Right renal pelvis (tissue), 4 donors: ENCODE results near the gene COL18A1. TPM values are rescaled to one million over a fixed set of nuclear protein-coding genes. Genes with fewer than 3 reads are reported as not detected.
"Not testable (repeated sequence)": the region's sequence is repeated elsewhere in the genome, so short reads cannot be mapped to it uniquely, and the experiment has no call there.

Source experiments
- DNase-seq, 4 donors: peaks; one replicate each; pipeline ENCODE4 v3.0.0-alpha.2; 2013; ENCODE audit warnings: low read depth in 4 of 4, low spot score in 3 of 4, missing footprints in 1 of 4
- polyA plus RNA-seq, 4 donors: library from polyadenylated mRNA; unstranded; fragments of 120-200 nt; gene quantifications; one replicate each; pipeline ENCODE4 v1.2.1, GENCODE V29; 2013; ENCODE audit not compliant: insufficient read length in 4 of 4

COL18A1 gene
- polyA plus RNA-seq, 4 donors, result 135 to 240 (median 143) TPM

DNA sequence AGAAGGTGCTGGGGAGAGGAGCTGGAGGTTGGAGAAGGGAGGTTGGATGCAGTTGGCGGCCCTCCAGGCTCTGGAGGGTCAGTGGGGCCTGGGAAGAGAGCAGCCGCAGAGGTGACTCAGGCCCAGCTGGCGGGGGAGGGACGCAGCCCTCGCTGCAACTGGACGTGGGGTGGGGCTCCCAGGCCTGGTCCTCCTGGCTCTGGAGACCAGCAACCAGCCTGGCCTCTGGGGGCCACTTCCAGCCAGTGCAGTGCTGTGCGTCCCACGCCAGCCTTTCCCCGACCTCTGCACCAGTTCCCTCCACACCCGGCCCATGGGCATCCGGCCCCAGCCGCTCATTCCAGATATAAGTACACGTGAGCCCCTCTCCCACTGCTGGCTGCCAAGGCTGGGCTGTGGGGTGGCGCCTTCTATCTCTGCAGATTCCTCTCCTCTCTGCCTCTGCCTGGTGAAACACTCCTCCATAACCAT, 38.0 kb upstream of the COL18A1 start:
- DNase-seq, result no peak

DNA sequence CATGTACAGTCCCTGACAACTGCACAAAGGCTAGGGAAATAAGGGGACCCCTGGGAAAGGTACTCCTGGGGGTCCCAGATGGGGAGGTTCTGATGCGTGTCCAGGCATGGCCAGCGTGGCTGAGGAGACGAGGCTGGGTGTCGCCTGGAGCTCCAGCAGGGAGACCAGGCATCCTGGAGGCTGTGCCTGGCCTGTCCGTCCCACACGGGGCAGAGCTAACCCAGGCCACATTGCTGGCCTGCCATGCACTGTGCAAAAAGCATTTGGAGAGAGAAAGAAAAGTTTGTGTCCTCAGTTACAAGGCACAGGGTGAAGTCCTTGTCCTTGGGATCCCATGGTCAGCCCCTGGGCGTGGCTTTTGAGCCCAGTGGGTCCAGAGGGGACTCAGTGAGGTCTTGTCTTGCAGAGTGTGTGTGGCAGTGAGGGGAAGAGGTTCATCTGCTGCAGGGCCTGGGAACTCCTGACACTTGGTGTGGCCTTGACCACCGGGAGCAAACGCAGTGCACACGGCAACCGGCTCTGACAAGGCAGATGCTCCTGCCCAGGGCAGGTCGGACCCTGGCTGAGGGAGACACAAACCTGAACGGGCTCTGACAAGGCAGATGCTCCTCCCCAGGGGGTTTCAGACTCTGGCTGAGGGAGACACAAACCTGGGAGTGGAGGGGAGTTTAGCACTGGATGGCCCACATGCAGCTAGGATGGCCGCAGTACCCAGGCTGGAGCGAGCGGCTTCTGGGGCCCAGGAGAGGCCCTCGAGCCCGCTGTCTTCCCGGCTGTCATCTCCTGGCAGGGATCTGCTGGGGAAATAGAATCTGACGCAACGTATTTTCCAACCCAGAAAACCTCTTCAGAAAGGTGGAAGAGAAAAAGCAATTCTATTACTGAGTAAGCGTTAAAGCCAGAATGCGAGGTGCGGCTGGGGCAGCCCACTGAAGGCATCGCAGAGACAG, 37.3 kb upstream of the COL18A1 start:
- DNase-seq, result no peak

DNA sequence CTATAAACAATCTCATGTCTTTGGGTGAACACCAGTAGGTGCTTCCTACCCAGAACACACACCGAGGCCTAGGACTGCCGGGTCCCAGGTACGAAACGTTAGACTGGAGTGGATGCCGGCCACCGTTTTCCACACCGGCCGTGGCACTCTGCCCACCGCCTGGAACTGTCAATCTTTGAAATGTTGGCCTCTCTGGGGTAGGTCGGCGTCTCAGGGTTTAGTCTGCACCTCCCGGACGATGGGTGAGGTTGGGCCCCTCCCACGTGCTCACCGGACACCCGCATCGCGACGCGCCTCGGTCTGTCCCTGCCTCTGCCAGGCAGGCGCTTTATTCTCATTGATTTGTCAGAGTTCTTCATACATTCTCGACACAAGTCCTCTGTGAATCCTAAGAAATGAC, 35.9 kb upstream of the COL18A1 start:
- not testable (repeated sequence) for DNase-seq

GRCh38 chr21:45370575-45370974, 34.4 kb upstream of the COL18A1 start:
- DNase-seq, result no peak

GRCh38 chr21:45371081-45371480, 33.9 kb upstream of the COL18A1 start:
- DNase-seq, result no peak

GRCh38 chr21:45371655-45372054, 33.3 kb upstream of the COL18A1 start:
- no peak for DNase-seq

DNA sequence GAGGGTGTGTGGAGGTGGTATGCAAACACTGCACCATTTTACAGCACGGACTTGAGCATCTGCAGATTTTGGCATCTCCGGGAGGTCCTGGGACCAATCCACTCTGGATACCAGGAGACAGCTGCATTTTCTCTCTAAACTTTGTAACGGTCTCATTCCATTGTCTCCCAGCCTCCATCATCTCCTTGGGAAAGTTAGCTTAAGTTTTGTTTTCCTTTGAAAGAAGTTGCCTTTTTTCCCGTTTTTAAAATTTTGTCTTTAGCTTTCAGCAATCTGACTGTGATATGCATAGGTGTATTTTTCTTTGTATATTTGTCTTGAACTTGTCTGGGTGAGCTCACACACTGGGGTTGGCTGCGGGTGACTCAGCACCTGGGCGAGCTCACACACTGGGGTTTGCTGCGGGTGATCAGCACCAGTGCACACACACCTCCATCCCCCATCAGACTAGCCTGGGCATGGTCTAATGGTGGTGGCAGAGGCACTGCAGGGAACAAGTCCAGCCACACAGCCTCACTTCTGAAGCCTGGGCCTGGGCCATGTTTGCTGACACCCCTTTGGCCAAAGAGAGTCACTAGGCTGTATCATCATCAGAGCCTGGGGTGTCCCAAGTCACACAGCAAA, 32.1 kb upstream of the COL18A1 start:
- no peak for DNase-seq

DNA sequence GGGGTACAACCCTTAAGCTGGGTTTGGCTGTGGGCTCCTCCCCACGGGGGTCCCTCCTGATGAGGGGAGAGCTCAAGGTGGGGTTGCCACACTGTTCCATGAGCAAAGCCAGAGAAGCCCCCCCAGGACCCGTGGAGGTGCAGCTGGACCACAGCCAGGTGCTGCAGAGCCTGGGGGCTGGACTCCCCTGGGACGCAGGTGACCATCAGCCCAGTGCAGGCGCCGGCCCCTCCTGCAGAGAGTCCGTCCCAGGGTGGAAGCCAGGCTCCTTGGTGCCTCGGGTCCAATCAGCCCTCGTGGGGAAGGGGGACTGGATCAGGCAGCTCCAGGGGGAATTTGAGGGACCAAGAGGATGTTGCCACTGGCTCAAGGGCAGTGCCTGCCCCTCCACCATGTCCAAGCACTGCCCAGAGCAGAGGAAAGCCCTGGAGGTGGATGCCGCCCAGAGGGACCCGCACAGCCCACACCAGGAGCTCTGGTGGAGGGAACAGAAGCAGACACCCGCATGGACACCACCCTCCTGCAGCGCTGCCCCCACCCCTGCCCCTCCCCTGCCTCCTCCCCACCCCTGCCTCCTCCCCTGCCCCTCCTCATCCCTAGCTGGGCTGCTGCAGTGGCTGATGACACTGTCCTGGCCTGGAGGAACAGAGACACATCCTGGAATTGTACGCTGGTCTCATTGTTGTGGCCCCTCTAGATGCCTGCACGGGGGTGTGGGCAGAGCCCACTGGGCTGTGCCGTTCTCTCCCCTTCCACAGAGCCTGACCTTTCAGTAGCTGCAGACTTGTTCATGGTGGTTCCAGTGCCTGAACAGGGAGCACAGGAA, 30.8 kb upstream of the COL18A1 start:
- DNase-seq, result no peak

- DNase-seq, result no peak
Observed at GRCh38 chr21:45374826-45375455, 30.0 kb upstream of the COL18A1 start.

GRCh38 chr21:45376459-45377324, 28.3 kb upstream of the COL18A1 start:
- DNase-seq, result no peak

- no peak for DNase-seq
Observed at GRCh38 chr21:45377325-45377709, 27.6 kb upstream of the COL18A1 start.

DNA sequence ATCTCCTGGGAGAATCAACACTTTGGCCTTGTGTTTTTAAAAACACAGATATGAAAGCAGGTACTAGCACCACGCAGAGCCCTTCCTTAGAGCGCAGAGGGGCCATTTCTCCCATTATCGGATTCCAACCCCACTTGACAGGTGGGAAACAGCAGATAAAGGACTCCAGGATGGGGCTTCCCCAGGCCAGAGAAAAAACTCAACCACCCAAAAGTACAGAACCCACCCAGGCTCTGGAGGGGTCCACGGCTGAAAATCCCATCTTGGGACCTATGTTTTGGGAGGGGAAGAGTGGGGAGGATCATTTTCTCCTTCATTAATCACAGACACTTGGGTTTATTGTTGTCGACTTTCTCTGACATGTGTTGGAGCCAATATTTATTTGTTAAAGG, 27.1 kb upstream of the COL18A1 start:
- DNase-seq, result no peak

DNA sequence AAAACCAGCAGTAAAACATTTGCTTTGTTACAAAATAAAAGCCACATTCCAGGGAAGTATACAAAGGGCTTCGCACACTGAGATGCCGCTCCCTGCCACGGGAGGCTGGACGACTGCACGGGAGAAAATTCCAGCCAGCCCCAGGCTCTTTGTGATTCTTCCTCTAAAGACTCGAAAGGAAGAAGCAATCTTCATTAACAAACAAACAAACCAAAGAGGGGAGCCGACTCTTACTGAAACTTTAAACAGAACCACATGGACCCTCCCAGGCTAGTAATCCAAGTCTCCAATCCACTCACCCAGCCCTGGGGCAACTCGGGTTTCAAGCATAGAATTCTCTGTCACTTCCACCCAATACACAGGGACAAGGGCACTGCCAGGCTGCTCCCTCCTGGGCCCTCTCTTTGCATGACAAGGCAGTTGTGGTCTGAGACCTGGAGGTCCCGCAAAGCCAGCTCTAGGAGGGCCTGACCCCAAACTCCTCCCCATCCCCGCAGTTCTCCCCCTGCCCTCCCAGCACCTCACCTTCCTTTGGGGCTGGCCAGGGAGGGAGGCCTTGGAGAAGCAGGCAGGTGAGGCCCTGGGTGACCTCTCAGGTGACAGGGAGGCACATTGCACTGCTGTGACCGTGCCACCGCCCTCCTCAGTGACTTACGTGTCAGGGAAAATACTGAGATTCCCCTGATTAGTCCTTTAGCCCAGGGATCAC, 26.6 kb upstream of the COL18A1 start:
- no peak for DNase-seq

DNA sequence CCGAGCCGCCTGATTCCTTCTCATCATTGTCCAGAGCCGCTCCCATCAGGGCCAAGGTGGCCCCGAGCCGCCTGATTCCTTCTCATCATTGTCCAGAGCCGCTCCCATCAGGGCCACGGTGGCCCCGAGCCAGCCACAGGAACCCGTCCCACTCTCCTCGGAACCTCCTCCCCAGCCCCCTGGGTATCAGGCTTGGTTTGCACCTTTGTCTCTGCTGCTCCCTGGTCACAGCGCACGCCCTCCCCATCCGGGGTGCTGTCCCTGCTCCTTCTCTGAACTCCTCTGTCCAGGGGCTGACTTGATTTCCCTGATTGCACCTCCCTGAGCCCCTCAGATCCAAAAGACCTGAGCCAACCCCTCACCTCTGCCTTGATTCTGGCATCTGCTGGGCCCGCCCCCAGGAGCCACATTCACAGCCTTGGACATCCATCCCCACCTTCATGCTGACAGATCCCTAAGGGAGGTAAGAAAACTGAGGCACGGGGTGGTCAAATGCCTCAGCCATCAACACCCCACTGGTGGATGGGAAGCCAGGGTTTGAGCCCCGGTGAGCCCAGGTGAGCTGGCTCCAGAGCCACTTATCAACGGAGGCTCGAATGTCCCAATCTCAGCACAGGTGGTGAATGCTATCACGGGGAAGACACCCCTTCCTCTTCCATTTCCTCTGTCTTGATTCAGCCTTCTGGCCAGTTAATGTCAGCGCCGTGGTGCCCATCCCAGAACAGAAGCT, 25.6 kb upstream of the COL18A1 start:
- DNase-seq, result no peak

GRCh38 chr21:45379901-45380330, 25.0 kb upstream of the COL18A1 start:
- no peak for DNase-seq

DNA sequence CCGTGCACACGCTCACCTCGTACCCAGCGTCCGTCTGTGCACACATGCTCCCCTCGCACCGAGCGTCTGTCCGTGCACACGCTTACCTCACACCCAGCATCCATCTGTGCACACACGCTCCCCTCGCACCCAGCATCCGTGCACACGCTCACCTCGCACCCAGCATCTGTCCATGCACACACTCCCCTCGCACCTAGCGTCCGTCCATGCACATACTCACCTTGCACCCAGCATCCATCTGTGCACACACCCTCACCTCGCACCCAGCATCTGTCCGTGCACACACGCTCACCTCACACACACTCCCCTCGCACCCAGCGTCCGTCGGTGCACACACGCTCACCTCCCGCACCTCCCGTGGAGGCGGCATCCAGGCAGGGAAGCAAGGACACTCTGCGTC, 24.4 kb upstream of the COL18A1 start:
- DNase-seq, result no peak

GRCh38 chr21:45381036-45381787, 23.8 kb upstream of the COL18A1 start:
- no peak for DNase-seq
